ENCODE data around the gene GNAQ. TPM values are rescaled to one million over a fixed set of nuclear protein-coding genes. Genes with fewer than 3 reads are reported as not detected.
"Not testable (repeated sequence)": the region's sequence is repeated elsewhere in the genome, so short reads cannot be mapped to it uniquely, and the experiment has no call there.

The GNAQ gene
- polyA plus RNA-seq, 3 donors, result 8.3 to 51.0 (median 9.6) TPM

DNA sequence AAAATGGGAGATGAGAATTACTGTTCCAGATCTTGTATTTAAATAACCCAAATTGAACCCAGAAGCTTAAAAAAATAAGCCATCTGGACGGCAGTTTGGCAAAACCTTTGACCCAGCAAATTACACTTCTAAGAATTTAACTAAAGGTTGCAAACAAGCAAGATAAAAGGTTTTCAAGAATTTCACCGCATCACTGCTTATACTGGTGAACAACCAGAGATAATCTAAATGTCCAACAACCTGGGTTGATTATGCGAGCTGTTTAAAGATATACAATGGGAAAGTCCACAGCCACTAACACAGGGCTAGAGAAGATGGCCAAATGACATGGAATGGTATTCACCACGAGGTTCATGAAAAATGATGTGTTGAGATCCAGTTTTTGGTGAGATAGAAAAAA lies 149.3 kb downstream of the GNAQ start:
- Histone ChIP-seq H2AFZ (ENCODE audit: insufficient read depth, low read depth, low read length, poor library complexity, severe bottlenecking) (no peak overlapping the region), H3K27me3 (ENCODE audit: control insufficient read depth in 2 of 2, insufficient read depth in 2 of 2, low read length in 2 of 2) (no peaks in the 10 kb centered on the region), H3K9me3 (replicated peaks in 1 of 2; ENCODE audit: control insufficient read depth in 1 of 2, insufficient read depth in 1 of 2, low read length in 2 of 2) (no peaks in the 10 kb centered on the region), H3K4me2 (replicated peaks; ENCODE audit: extremely low read depth, low read length, poor library complexity, severe bottlenecking) (no peak overlapping the region), H3K79me2 (ENCODE audit: insufficient read depth, low read length) (peaks cover 91% of the 10 kb centered on the region), H4K20me1 (ENCODE audit: insufficient read depth, low read length) (peaks cover 99% of the 10 kb centered on the region), H3K9ac (ENCODE audit: insufficient read depth, low read length, poor library complexity, severe bottlenecking) (no peak overlapping the region), H3K36me3 (replicated peaks in 1 of 2; ENCODE audit: control insufficient read depth in 1 of 2, insufficient read depth in 2 of 2, low read length in 2 of 2) (peaks cover 4 to 6% of the 10 kb centered on the region in 2 donors), H3K27ac (ENCODE audit: low read depth in 1 of 2, low read length in 2 of 2) (no peak overlapping the region), H3K4me1 (ENCODE audit: control insufficient read depth in 1 of 2, insufficient read depth in 2 of 2, low read length in 2 of 2) (peaks cover 0 to 9% of the 10 kb centered on the region in 2 donors), H3K4me3 (replicated peaks in 1 of 3; ENCODE audit: low read depth in 2 of 3, low read length in 3 of 3) (no peak overlapping the region)
- Mint-ChIP-seq H3K27ac (peak overlapping the region in 1 of 7 donors; percentile 48), H3K27me3 (ENCODE audit: low read depth in 3 of 3) (no peaks in the 10 kb centered on the region), H3K4me1 (peaks cover 38% of the 10 kb centered on the region), H3K9me3 (no peaks in the 10 kb centered on the region), H3K4me3 (no peak overlapping the region), H3K36me3 (peaks cover 13 to 39% of the 10 kb centered on the region in 2 donors)
- intact Hi-C loops (cut with micrococcal nuclease), result no loop called here
- DNase-seq, result no peak
- WGBS (ENCODE audit: insufficient coverage), result 80% methylated on average over 1 of the region's 4 CpGs
- TF ChIP-seq, protein P1, sequence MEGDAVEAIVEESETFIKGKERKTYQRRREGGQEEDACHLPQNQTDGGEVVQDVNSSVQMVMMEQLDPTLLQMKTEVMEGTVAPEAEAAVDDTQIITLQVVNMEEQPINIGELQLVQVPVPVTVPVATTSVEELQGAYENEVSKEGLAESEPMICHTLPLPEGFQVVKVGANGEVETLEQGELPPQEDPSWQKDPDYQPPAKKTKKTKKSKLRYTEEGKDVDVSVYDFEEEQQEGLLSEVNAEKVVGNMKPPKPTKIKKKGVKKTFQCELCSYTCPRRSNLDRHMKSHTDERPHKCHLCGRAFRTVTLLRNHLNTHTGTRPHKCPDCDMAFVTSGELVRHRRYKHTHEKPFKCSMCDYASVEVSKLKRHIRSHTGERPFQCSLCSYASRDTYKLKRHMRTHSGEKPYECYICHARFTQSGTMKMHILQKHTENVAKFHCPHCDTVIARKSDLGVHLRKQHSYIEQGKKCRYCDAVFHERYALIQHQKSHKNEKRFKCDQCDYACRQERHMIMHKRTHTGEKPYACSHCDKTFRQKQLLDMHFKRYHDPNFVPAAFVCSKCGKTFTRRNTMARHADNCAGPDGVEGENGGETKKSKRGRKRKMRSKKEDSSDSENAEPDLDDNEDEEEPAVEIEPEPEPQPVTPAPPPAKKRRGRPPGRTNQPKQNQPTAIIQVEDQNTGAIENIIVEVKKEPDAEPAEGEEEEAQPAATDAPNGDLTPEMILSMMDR (IDR thresholded peaks at IDR 0.05), result no peak

DNA sequence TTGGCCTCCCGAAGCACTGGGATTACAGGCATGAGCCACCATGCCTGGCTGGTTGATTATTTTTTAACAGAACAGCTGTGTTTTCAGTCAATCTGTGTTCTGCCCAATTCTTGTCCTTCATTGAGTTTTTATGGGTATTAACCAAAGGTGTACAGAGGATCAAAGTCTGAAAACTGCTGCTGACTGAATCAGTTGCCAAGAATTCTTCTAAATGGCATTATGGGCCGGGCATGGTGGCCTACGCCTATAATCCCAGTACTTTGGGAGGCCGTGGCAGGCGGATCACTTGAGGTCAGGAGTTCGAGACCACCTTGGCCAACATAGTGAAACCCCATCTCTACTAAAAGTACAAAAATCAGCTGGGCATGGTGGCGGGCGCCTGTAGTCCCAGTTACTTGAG lies 150.0 kb downstream of the GNAQ start:
- H3K4me3 ChIP-seq (replicated peaks in 1 of 3; ENCODE audit: low read depth in 2 of 3, low read length in 3 of 3); DNase-seq; H3K36me3 ChIP-seq (replicated peaks in 1 of 2; ENCODE audit: control insufficient read depth in 1 of 2, insufficient read depth in 2 of 2, low read length in 2 of 2); H3K4me3 Mint-ChIP-seq; H3K4me1 ChIP-seq (ENCODE audit: control insufficient read depth in 1 of 2, insufficient read depth in 2 of 2, low read length in 2 of 2); H3K27me3 Mint-ChIP-seq (ENCODE audit: low read depth in 3 of 3); H2AFZ ChIP-seq (ENCODE audit: insufficient read depth, low read depth, low read length, poor library complexity, severe bottlenecking); H3K4me2 ChIP-seq (replicated peaks; ENCODE audit: extremely low read depth, low read length, poor library complexity, severe bottlenecking); H3K27me3 ChIP-seq (ENCODE audit: control insufficient read depth in 2 of 2, insufficient read depth in 2 of 2, low read length in 2 of 2); H3K9ac ChIP-seq (ENCODE audit: insufficient read depth, low read length, poor library complexity, severe bottlenecking); H3K9me3 ChIP-seq (replicated peaks in 1 of 2; ENCODE audit: control insufficient read depth in 1 of 2, insufficient read depth in 1 of 2, low read length in 2 of 2); H3K9me3 Mint-ChIP-seq; intact Hi-C loops (cut with micrococcal nuclease): not testable (repeated sequence)
- Histone ChIP-seq H3K79me2 (ENCODE audit: insufficient read depth, low read length) (peaks cover 91% of the 10 kb centered on the region), H4K20me1 (ENCODE audit: insufficient read depth, low read length) (peaks cover 99% of the 10 kb centered on the region), H3K27ac (ENCODE audit: low read depth in 1 of 2, low read length in 2 of 2) (peak overlapping the region in 1 of 2 donors; percentile 9)
- Mint-ChIP-seq H3K27ac (peak overlapping the region in 1 of 7 donors; percentile 31), H3K4me1 (peaks cover 38% of the 10 kb centered on the region), H3K36me3 (peaks cover 14 to 36% of the 10 kb centered on the region in 2 donors)
- 100% methylated on average over 7 of the region's 8 CpGs for WGBS (ENCODE audit: insufficient coverage)

All from CD14-positive monocyte (primary cell).